Measurements from ENCODE around the gene DCTN2. TPM values are rescaled to one million over a fixed set of nuclear protein-coding genes. Genes with fewer than 3 reads are reported as not detected.

DCTN2 gene
- polyA plus RNA-seq, 1 of the 3 experiments (the other 2 are of a cell fraction) = 122 TPM

GRCh38 chr12:57577981-57578758, 31.2 kb upstream of the DCTN2 start:
- H3K4me2 ChIP-seq = no peak overlapping the region
- H4K20me1 ChIP-seq (ENCODE audit: insufficient read depth) = no peaks in the 10 kb centered on the region
- no peaks in the 10 kb centered on the region for H3K79me2 ChIP-seq (ENCODE audit: insufficient read depth)
- no peaks in the 10 kb centered on the region for H3K27me3 ChIP-seq (ENCODE audit: insufficient read depth)
- no peaks in the 10 kb centered on the region for H3K9me2 ChIP-seq
- no peak overlapping the region for H3K9ac ChIP-seq
- WGBS (ENCODE audit: low lambda C conversion rate) = 88% methylated on average over 12 of the region's 12 CpGs
- no peaks in the 10 kb centered on the region for H3K4me1 ChIP-seq (ENCODE audit: control insufficient read depth in 1 of 2, insufficient read depth in 2 of 2, low read depth in 1 of 2, low read length in 1 of 2)
- H2AFZ ChIP-seq (ENCODE audit: low read depth) = no peak overlapping the region
- H3K9me3 ChIP-seq = no peaks in the 10 kb centered on the region
- ChIA-PET POLR2A (no interaction called here), CTCF (interaction anchor here (1.1 kb wide), 1 partner anchor 148 kb away, joined by 3 read pairs; no protein-coding TSS in a partner anchor)
- peaks cover 37 to 78% of the 10 kb centered on the region in 2 experiments for H3K36me3 ChIP-seq (replicated peaks in 1 of 2; ENCODE audit: control insufficient read depth in 1 of 2, insufficient read depth in 2 of 2, low read length in 1 of 2)
- no peak for DNase-seq
- H3K27ac ChIP-seq (ENCODE audit: low read depth in 2 of 2, low read length in 1 of 2) = no peak overlapping the region
- TF ChIP-seq CHD2 (IDR thresholded peaks at IDR 0.05; ENCODE audit: low read length, partially characterized antibody) (no peak), FOXJ3 (CRISPR knock-in tag; IDR thresholded peaks at IDR 0.05) (no peak), MXI1 (IDR thresholded peaks at IDR 0.05; ENCODE audit: low read depth, low read length) (no peak), SMC3 (IDR thresholded peaks at IDR 0.05; ENCODE audit: low read depth, low read length) (no peak), MEF2A (IDR thresholded peaks at IDR 0.05; ENCODE audit: borderline replicate concordance, low read depth) (no peak)
- TF ChIP-seq, protein P1, sequence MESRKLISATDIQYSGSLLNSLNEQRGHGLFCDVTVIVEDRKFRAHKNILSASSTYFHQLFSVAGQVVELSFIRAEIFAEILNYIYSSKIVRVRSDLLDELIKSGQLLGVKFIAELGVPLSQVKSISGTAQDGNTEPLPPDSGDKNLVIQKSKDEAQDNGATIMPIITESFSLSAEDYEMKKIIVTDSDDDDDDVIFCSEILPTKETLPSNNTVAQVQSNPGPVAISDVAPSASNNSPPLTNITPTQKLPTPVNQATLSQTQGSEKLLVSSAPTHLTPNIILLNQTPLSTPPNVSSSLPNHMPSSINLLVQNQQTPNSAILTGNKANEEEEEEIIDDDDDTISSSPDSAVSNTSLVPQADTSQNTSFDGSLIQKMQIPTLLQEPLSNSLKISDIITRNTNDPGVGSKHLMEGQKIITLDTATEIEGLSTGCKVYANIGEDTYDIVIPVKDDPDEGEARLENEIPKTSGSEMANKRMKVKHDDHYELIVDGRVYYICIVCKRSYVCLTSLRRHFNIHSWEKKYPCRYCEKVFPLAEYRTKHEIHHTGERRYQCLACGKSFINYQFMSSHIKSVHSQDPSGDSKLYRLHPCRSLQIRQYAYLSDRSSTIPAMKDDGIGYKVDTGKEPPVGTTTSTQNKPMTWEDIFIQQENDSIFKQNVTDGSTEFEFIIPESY (IDR thresholded peaks at IDR 0.05; ENCODE audit: borderline replicate concordance, low read depth) = no peak
- TF ChIP-seq, protein P2, sequence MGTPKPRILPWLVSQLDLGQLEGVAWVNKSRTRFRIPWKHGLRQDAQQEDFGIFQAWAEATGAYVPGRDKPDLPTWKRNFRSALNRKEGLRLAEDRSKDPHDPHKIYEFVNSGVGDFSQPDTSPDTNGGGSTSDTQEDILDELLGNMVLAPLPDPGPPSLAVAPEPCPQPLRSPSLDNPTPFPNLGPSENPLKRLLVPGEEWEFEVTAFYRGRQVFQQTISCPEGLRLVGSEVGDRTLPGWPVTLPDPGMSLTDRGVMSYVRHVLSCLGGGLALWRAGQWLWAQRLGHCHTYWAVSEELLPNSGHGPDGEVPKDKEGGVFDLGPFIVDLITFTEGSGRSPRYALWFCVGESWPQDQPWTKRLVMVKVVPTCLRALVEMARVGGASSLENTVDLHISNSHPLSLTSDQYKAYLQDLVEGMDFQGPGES (IDR thresholded peaks at IDR 0.05; ENCODE audit: low read depth, low read length) = no peak
- no peak overlapping the region for H3K4me3 ChIP-seq (ENCODE audit: low read depth in 2 of 2, low read length in 1 of 2)
- no peaks in the 10 kb centered on the region for H3F3A ChIP-seq (replicated peaks; ENCODE audit: insufficient read depth)

GRCh38 chr12:57576613-57577160, 29.7 kb upstream of the DCTN2 start:
- H3K4me1 ChIP-seq (ENCODE audit: control insufficient read depth in 1 of 2, insufficient read depth in 2 of 2, low read depth in 1 of 2, low read length in 1 of 2) = no peaks in the 10 kb centered on the region
- POLR2A ChIA-PET = interaction anchor here (0.6 kb wide), 1 partner anchor 36 kb away, joined by 3 read pairs; no protein-coding TSS in a partner anchor
- no peak for TF ChIP-seq RXRA (IDR thresholded peaks at IDR 0.05; ENCODE audit: borderline replicate concordance, low read depth)
- TF ChIP-seq SIN3A (IDR thresholded peaks at IDR 0.05; ENCODE audit: borderline replicate concordance, low read depth, low read length) = no peak
- no peak for TF ChIP-seq TCF12 (IDR thresholded peaks at IDR 0.05)
- no peak for TF ChIP-seq NRF1 (IDR thresholded peaks at IDR 0.05; ENCODE audit: low read depth, low read length)
- TF ChIP-seq POLR2AphosphoS5 (IDR thresholded peaks at IDR 0.05; ENCODE audit: low read depth, low read length) = no peak
- TF ChIP-seq YY1 (IDR thresholded peaks at IDR 0.05; ENCODE audit: low read depth) = no peak
- TF ChIP-seq USF1 (IDR thresholded peaks at IDR 0.05; ENCODE audit: borderline replicate concordance, low read depth) = no peak
- TF ChIP-seq, protein P3, sequence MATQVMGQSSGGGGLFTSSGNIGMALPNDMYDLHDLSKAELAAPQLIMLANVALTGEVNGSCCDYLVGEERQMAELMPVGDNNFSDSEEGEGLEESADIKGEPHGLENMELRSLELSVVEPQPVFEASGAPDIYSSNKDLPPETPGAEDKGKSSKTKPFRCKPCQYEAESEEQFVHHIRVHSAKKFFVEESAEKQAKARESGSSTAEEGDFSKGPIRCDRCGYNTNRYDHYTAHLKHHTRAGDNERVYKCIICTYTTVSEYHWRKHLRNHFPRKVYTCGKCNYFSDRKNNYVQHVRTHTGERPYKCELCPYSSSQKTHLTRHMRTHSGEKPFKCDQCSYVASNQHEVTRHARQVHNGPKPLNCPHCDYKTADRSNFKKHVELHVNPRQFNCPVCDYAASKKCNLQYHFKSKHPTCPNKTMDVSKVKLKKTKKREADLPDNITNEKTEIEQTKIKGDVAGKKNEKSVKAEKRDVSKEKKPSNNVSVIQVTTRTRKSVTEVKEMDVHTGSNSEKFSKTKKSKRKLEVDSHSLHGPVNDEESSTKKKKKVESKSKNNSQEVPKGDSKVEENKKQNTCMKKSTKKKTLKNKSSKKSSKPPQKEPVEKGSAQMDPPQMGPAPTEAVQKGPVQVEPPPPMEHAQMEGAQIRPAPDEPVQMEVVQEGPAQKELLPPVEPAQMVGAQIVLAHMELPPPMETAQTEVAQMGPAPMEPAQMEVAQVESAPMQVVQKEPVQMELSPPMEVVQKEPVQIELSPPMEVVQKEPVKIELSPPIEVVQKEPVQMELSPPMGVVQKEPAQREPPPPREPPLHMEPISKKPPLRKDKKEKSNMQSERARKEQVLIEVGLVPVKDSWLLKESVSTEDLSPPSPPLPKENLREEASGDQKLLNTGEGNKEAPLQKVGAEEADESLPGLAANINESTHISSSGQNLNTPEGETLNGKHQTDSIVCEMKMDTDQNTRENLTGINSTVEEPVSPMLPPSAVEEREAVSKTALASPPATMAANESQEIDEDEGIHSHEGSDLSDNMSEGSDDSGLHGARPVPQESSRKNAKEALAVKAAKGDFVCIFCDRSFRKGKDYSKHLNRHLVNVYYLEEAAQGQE (IDR thresholded peaks at IDR 0.05; ENCODE audit: low read depth, low read length) = no peak
- TF ChIP-seq, protein P1 (IDR thresholded peaks at IDR 0.05; ENCODE audit: borderline replicate concordance, low read depth) = no peak
- no peak for TF ChIP-seq RAD21 (IDR thresholded peaks at IDR 0.05; ENCODE audit: low read length)

More at GRCh38 chr12:57576613-57577160, 29.7 kb upstream of the DCTN2 start:
- H2AFZ ChIP-seq (ENCODE audit: low read depth) = no peak overlapping the region
- WGBS (ENCODE audit: low lambda C conversion rate) = 89% methylated on average over 9 of the region's 9 CpGs
- H3K27ac ChIP-seq (ENCODE audit: low read depth in 2 of 2, low read length in 1 of 2) = no peak overlapping the region
- DNase-seq = no peak
- H3K9me2 ChIP-seq = no peaks in the 10 kb centered on the region
- no peaks in the 10 kb centered on the region for H3F3A ChIP-seq (replicated peaks; ENCODE audit: insufficient read depth)
- no peak overlapping the region for H3K9ac ChIP-seq
- peaks cover 23 to 73% of the 10 kb centered on the region in 2 experiments for H3K36me3 ChIP-seq (replicated peaks in 1 of 2; ENCODE audit: control insufficient read depth in 1 of 2, insufficient read depth in 2 of 2, low read length in 1 of 2)
- no peaks in the 10 kb centered on the region for H3K27me3 ChIP-seq (ENCODE audit: insufficient read depth)
- no peak overlapping the region for H3K4me3 ChIP-seq (ENCODE audit: low read depth in 2 of 2, low read length in 1 of 2)
- no peak overlapping the region for H3K4me2 ChIP-seq
- H3K79me2 ChIP-seq (ENCODE audit: insufficient read depth) = no peaks in the 10 kb centered on the region
- H3K9me3 ChIP-seq = no peaks in the 10 kb centered on the region
- CTCF ChIA-PET = interaction anchor here (1.3 to 11.3 kb wide), 4 partner anchors 6 to 56 kb away, joined by 5 to 110 read pairs (median 16); partner anchors contain the start of gene B4GALNT1
- no peaks in the 10 kb centered on the region for H4K20me1 ChIP-seq (ENCODE audit: insufficient read depth)
